B cell (primary cell): ENCODE measurements around the gene FHIT.

Experiments used
- CTCF ChIP-seq: fragments of 200-600 bp; IDR thresholded peaks from one replicate; pipeline ENCODE4 v1.8.0; 2022; ENCODE audit warnings: antibody characterized with exemption, mild to moderate bottlenecking
- EZH2 ChIP-seq: IDR thresholded peaks from 2 replicates; pipeline ENCODE4 v1.6.1; 2012; ENCODE audit warnings: borderline replicate concordance, low read depth, mild to moderate bottlenecking, moderate library complexity, low read length; ENCODE audit not compliant: insufficient read depth, poor library complexity, severe bottlenecking

- TF ChIP-seq EZH2: no peak
- TF ChIP-seq CTCF: no peak
Observed at GRCh38 chr3:60703956-60704736, 547.1 kb downstream of the FHIT start.
